ENCODE results near the gene PATE2. TPM values are rescaled to one million over a fixed set of nuclear protein-coding genes. Genes with fewer than 3 reads are reported as not detected.

Gene PATE2
- total RNA-seq, 1 experiment from 2014 or later = 0.24 TPM

Other genes with a start within 250 kb of the PATE2 start
- 112 and 113 TPM in 2 replicates for gene EI24, start 209.4 kb downstream of the PATE2 start, total RNA-seq (2014; rRNA removed; shearing (Covaris generic))
- 192 and 276 TPM in 2 replicates for gene STT3A, start 186.0 kb downstream of the PATE2 start, total RNA-seq (2014; rRNA removed; shearing (Covaris generic))
- gene CHEK1, start 153.7 kb downstream of the PATE2 start, total RNA-seq (2014; rRNA removed; shearing (Covaris generic)) = 70.8 and 82.9 TPM in 2 replicates
- gene ACRV1, start 98.0 kb downstream of the PATE2 start, total RNA-seq (2014; rRNA removed; shearing (Covaris generic)) = 0.59 TPM in 1 of 2 replicates, not detected in the other
- gene PATE1, start 32.5 kb downstream of the PATE2 start, total RNA-seq (2014; rRNA removed; shearing (Covaris generic)) = not detected in 2 replicates
- not detected in 2 replicates for gene PATE3, start 9.3 kb upstream of the PATE2 start, total RNA-seq (2014; rRNA removed; shearing (Covaris generic))
- gene PATE4, start 54.5 kb upstream of the PATE2 start, total RNA-seq (2014; rRNA removed; shearing (Covaris generic)) = not detected in 2 replicates
- gene HYLS1, start 108.8 kb upstream of the PATE2 start, total RNA-seq (2014; rRNA removed; shearing (Covaris generic)) = 30.2 and 36.4 TPM in 2 replicates
- 11.5 and 12.1 TPM in 2 replicates for gene PUS3, start 124.4 kb upstream of the PATE2 start, total RNA-seq (2014; rRNA removed; shearing (Covaris generic))
- gene DDX25, start 125.7 kb upstream of the PATE2 start, total RNA-seq (2014; rRNA removed; shearing (Covaris generic)) = 0.10 and 0.36 TPM in 2 replicates
- gene VSIG10L2, start 167.2 kb upstream of the PATE2 start, total RNA-seq (2014; rRNA removed; shearing (Covaris generic)) = 0.10 TPM in 1 of 2 replicates, not detected in the other

Measured in RPMI7951 (cell line).